AG04450 (cell line): ENCODE measurements around the gene SLC8A1. TPM values are rescaled to one million over a fixed set of nuclear protein-coding genes. Genes with fewer than 3 reads are reported as not detected.

Experiments used
- CTCF ChIA-PET: fragments of 300-600, 350-600 bp; formaldehyde crosslinking; extraction: SDS; loops from one replicate; lab custom pipeline; 2022; ENCODE audit warnings: antibody characterized with exemption, inconsistent platforms; lab: Charles Lee
- POLR2A ChIA-PET: fragments of 350-600 bp; formaldehyde crosslinking; extraction: SDS; loops from one replicate; lab custom pipeline; 2021; ENCODE audit warnings: antibody characterized with exemption, inconsistent platforms; lab: Yijun Ruan, JAX
- DNase-seq: peaks from one replicate; pipeline ENCODE4 v3.0.0-alpha.2; 2011; ENCODE audit warnings: low read depth, low spot score
- H3K27ac ChIP-seq: one replicate; pipeline ENCODE4 v1.5.1; 2012; ENCODE audit warnings: low read depth, low read length, control low read depth
- H3K27me3 ChIP-seq: one replicate; pipeline ENCODE4 v1.6.0; 2012; ENCODE audit warnings: low read length; ENCODE audit not compliant: control insufficient read depth, insufficient read depth
- H3K4me3 ChIP-seq: 2 replicates; pipeline ENCODE4 v1.5.1; 2011; ENCODE audit warnings: mild to moderate bottlenecking, low read depth, low read length, control low read depth
- H3K9me3 ChIP-seq: 2 replicates; pipeline ENCODE4 v1.5.1; 2012; ENCODE audit warnings: low read length; ENCODE audit not compliant: control insufficient read depth, insufficient read depth
- polyA plus RNA-seq: library from polyadenylated mRNA; depleted of rRNA; stranded (reverse); fragments of >200 nt; gene quantifications from 2 replicates; pipeline ENCODE4 v1.2.3, GENCODE V29; 2011
- TF ChIP-seq, protein P1 (sequence below): IDR thresholded peaks from 2 replicates; pipeline ENCODE4 v1.5.1; 2011; ENCODE audit warnings: low read depth, low read length, control low read depth, inconsistent platforms

SLC8A1 gene
- polyA plus RNA-seq, 1 experiment: 19.3 TPM

DNA sequence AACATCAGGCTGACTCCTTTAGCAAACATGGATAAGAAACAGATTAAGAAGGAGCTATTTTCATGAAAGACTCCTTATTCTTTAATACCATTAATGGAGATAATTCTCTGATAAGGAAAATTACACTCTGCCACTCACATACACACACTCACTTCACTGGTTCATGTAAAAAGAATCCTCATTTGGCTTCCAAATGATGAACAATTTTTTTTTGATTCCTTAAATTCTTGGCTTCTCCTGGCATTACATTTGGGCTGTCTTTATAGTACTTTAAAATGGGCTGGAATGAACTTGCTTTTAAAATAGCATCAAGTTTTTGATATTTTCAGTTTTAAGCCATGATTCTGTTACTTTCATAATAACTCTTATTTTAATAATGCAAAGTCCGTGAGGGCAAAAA lies 328.6 kb downstream of the SLC8A1 start:
- Histone ChIP-seq H3K9me3 (no peaks in the 10 kb centered on the region), H3K27me3 (no peaks in the 10 kb centered on the region), H3K27ac (no peak overlapping the region), H3K4me3 (no peak overlapping the region)
- TF ChIP-seq, protein P1, sequence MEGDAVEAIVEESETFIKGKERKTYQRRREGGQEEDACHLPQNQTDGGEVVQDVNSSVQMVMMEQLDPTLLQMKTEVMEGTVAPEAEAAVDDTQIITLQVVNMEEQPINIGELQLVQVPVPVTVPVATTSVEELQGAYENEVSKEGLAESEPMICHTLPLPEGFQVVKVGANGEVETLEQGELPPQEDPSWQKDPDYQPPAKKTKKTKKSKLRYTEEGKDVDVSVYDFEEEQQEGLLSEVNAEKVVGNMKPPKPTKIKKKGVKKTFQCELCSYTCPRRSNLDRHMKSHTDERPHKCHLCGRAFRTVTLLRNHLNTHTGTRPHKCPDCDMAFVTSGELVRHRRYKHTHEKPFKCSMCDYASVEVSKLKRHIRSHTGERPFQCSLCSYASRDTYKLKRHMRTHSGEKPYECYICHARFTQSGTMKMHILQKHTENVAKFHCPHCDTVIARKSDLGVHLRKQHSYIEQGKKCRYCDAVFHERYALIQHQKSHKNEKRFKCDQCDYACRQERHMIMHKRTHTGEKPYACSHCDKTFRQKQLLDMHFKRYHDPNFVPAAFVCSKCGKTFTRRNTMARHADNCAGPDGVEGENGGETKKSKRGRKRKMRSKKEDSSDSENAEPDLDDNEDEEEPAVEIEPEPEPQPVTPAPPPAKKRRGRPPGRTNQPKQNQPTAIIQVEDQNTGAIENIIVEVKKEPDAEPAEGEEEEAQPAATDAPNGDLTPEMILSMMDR: no peak
- POLR2A ChIA-PET: interaction anchor here (0.7 kb wide), 1 partner anchor 19 kb away, joined by 3 read pairs; no protein-coding TSS in a partner anchor
- DNase-seq: no peak
- CTCF ChIA-PET: interaction anchor here (0.6 to 1.6 kb wide), 5 partner anchors 17 to 326 kb away, joined by 3 to 6 read pairs (median 3); no protein-coding TSS in a partner anchor

DNA sequence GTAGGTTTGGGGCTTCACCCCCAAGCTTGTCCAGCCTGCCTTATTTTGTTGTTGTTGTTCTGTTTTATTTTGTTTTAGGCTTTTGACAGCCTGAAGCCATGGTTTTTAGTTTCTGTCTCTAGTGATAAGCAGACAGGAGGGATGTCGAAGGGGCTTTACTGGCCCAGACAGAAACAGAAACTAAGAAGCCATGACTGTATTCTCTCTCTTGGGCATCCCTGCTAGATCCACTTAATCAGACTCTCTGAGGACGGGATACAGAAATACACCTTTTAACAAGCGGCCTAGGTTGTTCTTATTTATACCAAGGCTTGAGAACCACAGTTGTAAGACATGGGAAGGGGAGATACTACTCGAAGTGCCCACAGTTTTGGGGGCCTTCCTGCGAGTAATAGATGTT lies 330.9 kb downstream of the SLC8A1 start:
- DNase-seq: no peak
- CTCF ChIA-PET: no interaction called here
- Histone ChIP-seq H3K27ac (no peak overlapping the region), H3K27me3 (no peaks in the 10 kb centered on the region), H3K4me3 (no peak overlapping the region), H3K9me3 (no peaks in the 10 kb centered on the region)
- TF ChIP-seq, protein P1: no peak
- POLR2A ChIA-PET: no interaction called here

DNA sequence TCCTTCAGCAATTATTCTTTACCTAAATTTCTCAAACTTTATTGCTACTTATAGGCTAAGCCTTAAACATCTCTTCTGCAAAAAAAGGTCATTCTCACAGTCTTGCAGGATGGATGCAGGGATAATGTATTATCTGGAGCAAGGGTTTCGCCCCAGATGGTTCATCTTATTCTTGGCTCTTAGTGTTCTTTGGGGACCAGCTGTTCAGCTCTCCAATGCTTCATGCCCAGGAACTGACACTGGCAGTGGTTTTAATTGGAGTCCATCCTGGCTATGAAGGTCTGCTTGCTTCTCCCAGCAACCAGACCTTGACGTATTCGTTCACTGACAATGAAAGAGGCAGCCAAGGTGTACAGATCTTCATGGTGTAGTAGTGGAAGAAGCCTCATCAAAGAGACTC lies 331.9 kb downstream of the SLC8A1 start:
- ChIA-PET CTCF (no interaction called here), POLR2A (no interaction called here)
- H3K27me3 ChIP-seq: no peaks in the 10 kb centered on the region
- H3K9me3 ChIP-seq: no peaks in the 10 kb centered on the region; the same call in 1 of the 2 replicates
- DNase-seq: no peak
- TF ChIP-seq, protein P1: no peak
- H3K4me3 ChIP-seq: no peak overlapping the region
- no peak overlapping the region for H3K27ac ChIP-seq

DNA sequence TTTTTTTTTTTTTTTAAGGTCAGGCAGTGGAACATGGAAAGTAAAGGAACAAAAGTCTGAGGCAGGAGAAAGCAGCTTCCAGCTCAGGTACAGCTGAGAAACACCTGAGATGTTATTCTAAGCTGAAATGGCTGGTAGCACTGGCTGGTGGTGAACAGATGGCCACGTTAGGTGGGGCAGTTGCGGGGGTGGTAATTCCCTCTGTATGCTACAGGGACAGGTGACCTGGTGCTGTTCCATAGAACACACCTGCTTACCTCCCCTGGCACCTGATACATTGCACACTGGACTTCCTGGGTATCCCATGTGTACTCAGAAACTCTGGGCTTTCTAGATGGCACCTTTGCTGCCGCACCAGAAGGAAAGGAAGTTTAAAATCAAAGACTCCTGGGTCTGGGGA lies 333.3 kb downstream of the SLC8A1 start:
- no peaks in the 10 kb centered on the region; the same call in 1 of the 2 replicates for H3K9me3 ChIP-seq

DNA sequence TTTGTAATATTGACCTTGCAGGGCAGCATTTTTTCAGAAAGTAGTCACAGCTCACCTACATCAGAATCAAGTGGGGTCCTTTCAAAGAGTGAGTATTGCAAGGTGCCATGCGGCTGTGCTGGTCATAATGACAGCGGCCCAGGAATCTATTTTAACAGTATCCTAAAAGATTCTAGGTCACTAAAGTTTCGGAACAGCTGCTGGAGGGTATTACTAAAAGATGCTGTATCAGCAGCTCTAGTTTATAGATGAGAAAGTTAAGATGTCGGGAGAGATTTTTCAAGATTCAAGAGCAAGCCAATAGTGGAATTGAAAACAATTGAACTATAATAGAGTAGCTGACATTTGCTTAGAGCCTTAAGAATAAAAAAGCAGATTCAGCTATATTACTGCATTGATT lies 336.0 kb downstream of the SLC8A1 start:
- no peaks in the 10 kb centered on the region; the same call in 1 of the 2 replicates for H3K9me3 ChIP-seq
- ChIA-PET POLR2A (no interaction called here), CTCF (interaction anchor here (1.0 to 1.3 kb wide), 2 partner anchors 10 to 12 kb away, joined by 3 read pairs; no protein-coding TSS in a partner anchor)
- no peaks in the 10 kb centered on the region for H3K27me3 ChIP-seq
- no peak for DNase-seq
- no peak overlapping the region for H3K4me3 ChIP-seq
- no peak overlapping the region for H3K27ac ChIP-seq
- TF ChIP-seq, protein P1: no peak

More for the DNA sequence above, 333.3 kb downstream of the SLC8A1 start:
- CTCF ChIA-PET: no interaction called here
- TF ChIP-seq, protein P1: no peak
- Histone ChIP-seq H3K27ac (no peak overlapping the region), H3K27me3 (no peaks in the 10 kb centered on the region), H3K4me3 (no peak overlapping the region)
- POLR2A ChIA-PET: no interaction called here
- no peak for DNase-seq
